ENCODE measurements around the gene VCP.

VCP gene

DNA sequence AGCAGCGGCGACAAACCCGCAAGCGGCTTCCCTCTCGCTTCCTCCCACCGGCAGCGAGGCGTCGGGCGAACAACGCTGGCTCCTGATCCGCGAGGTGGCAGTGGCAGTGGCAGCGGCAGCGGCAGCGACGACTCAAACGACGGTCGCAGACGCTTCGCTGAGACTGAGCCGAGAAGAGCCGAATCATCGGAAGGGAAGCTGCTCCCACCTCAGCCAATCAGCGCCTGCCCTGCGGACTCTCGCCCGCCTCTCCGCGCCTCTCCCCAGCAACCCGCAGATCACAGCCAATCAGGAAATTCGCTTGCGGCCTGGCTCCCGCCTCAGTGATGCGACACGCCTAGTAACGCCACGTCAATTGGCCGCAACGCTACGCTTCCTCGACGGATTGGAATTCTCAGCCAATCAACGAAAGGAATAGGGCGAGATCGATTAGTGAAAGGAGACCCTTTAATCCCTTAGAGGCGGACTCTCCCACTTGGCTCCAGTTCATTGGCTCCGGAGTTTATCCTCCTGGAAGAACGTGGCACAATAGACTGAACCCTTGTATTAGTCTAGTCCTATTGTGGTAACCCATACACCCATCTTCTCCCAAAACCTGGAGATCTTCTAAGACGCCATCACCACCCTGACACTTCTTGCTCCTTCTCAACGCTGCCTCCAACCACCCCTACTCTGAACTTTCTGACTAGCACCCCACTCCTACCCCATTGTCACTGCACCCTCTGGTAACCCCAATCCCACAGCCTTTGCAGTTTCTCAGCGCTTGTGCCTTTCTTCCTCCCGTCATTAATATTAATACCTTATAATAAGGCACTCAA, at the start of gene VCP:
VCP (minus strand) TSS at position 165 of the 818 bp plus-strand sequence. CDS start 272 bp downstream, outside the sequence.
- DNase-seq (ENCODE audit: low read depth) = peak; percentile 99
- peak within 1 kb of the TSS; percentile 77 for H3K4me3 ChIP-seq (ENCODE audit: control insufficient read depth, low read depth, low read length)
- TF ChIP-seq, protein P1, sequence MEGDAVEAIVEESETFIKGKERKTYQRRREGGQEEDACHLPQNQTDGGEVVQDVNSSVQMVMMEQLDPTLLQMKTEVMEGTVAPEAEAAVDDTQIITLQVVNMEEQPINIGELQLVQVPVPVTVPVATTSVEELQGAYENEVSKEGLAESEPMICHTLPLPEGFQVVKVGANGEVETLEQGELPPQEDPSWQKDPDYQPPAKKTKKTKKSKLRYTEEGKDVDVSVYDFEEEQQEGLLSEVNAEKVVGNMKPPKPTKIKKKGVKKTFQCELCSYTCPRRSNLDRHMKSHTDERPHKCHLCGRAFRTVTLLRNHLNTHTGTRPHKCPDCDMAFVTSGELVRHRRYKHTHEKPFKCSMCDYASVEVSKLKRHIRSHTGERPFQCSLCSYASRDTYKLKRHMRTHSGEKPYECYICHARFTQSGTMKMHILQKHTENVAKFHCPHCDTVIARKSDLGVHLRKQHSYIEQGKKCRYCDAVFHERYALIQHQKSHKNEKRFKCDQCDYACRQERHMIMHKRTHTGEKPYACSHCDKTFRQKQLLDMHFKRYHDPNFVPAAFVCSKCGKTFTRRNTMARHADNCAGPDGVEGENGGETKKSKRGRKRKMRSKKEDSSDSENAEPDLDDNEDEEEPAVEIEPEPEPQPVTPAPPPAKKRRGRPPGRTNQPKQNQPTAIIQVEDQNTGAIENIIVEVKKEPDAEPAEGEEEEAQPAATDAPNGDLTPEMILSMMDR (conservative IDR thresholded peaks at IDR 0.05; ENCODE audit: control insufficient read depth, insufficient read depth, low read depth, low read length) = no peak

DNA sequence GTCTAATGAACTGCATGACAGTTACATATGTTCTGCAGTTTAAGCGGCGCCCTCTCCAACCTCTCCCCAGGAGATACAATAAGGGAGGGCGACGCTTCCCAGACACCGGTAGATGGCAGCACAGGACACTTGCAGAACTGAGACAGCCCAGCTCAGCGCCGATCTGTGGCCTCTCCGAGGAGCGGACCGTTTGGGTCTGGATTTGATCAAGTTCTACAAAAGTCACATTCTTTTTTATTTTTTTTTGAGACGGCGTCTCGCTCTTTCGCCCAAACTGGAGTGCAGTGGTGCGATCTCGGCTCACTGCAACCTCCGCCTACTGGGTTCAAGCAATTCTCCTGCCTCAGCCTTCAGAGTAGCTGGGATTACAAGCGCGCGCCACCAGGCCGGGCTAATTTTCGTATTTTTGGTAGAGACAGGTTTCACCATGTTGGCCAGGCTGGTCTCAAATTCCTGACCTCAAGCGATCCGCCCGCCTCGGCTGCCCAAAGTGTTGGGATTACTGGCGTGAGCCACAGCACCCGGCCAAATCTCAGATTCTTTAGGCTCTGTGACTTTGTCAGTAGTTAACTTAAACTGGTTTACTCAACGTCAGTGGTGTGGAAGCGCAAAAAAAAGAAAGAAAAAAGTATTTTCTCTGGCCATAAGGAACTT, 44.6 kb upstream of the VCP start:
- TF ChIP-seq, protein P1 (conservative IDR thresholded peaks at IDR 0.05; ENCODE audit: control insufficient read depth, insufficient read depth, low read depth, low read length) = peak; percentile 94
- peak; percentile 96 for DNase-seq (ENCODE audit: low read depth)
- peak overlapping the region; percentile 65 for H3K4me3 ChIP-seq (ENCODE audit: control insufficient read depth, low read depth, low read length)

DNA sequence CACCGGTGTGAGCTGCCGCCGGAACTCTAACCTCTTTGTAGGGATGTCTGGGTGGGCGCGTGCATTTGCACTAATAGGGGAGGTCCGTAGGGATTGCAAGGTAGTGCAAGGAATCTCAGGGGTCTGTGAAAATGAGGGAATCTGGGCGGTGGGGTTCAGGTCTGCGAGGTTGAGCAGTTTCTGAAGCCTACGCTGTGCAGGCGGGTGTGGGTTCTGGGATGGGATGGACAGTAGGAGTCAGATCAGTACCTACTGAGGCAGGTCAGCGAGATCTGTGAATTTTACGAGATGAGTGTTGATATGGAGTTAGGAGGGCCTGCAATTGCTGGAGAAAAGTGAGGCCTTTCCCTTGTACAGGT, 44.1 kb upstream of the VCP start:
- TF ChIP-seq, protein P1 (conservative IDR thresholded peaks at IDR 0.05; ENCODE audit: control insufficient read depth, insufficient read depth, low read depth, low read length) = no peak
- H3K4me3 ChIP-seq (ENCODE audit: control insufficient read depth, low read depth, low read length) = peak overlapping the region; percentile 65
- DNase-seq (ENCODE audit: low read depth) = no peak

DNA sequence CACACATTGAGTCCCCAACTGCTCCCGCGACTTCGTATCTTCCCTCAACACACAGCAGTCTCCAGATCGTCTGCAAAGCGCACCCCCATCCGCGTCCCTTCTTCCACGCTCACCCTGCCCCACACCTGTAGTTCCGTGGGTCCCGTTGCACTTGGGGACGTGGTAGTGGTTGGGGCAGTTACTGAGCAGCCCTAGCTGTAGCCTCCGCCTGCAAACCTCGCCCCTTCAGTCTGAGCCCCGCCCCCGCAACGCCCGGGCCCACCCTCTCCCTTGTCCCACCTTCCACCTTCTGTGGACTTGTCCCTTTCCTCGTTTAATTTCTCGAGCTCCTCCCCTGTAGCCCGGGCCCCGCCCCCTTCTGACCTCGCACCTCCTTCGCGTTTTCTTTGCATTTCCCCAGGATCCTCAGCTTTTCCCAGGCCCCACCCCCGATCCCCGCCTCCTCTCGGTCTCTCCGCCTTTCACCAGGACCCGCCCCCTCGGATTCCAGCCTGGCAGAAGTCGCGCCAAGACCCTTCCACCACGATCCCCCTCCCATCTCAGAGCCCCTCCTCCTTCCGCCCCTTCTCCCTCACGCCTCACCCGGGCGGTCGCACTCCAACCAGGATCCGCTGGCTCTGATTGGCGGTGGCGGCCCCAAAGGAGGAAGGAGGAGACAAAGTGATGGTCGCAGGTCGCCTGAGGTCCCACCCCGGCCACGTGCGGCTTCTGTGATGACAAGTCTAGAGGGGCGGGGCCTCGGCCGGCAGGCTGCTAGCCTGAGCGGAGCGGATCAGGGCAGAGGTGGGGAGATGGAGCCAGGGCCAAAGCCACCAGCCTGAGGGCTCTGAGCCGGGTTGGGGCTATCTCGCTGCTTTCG, 43.5 kb upstream of the VCP start, which contains the start of gene ATOSB:
ATOSB (minus strand) TSS at position 183 of the 859 bp plus-strand sequence. CDS start 7,588 bp downstream, outside the sequence.
- peak within 1 kb of the TSS; percentile 65 for H3K4me3 ChIP-seq (ENCODE audit: control insufficient read depth, low read depth, low read length)
- DNase-seq (ENCODE audit: low read depth) = peak; percentile 93
- TF ChIP-seq, protein P1 (conservative IDR thresholded peaks at IDR 0.05; ENCODE audit: control insufficient read depth, insufficient read depth, low read depth, low read length) = no peak

DNA sequence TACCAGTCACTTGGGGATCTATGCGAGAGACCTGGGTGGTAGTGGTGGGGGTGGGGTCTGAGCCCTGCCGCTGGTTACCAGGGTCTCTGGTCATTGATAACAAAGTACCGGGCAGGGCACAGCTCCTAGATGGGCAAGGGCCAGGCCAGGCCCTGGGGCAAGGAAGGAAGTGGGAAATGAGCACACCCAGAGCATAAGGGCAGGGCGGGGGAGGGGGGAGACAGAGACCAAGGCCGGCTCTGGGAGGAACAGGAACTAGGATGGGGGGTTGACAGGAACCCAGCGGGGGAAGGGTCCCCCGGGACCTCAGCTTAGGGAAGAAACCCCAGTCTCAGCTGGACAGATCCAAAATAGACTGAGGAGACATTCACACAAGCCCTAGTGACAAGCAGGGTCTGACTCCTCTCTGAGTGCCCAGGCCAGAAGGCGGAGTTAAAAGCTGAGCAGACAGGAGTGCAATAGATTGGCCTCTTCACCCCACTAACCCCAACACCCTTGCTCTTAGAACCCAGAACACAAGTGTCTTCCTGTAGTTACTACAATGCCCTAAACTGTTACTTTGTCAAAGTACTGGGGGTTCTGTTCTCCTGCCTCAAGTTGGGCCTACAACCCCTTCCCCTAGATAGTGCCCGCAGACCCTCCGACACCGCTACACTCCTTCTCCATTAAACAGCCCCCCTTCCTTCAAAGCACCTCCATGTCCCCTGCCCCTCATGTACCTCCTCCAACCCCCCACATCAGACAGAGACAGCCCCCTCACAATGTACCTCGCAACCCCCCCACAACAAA, 42.6 kb upstream of the VCP start:
- TF ChIP-seq, protein P1 (conservative IDR thresholded peaks at IDR 0.05; ENCODE audit: control insufficient read depth, insufficient read depth, low read depth, low read length) = no peak
- H3K4me3 ChIP-seq (ENCODE audit: control insufficient read depth, low read depth, low read length) = peak overlapping the region; percentile 65
- peak; percentile 55 for DNase-seq (ENCODE audit: low read depth)

Measured in fibroblast of mammary gland (primary cell).